GM12878 (cell line): ENCODE results near the gene TLE7. TPM values are rescaled to one million over a fixed set of nuclear protein-coding genes. Genes with fewer than 3 reads are reported as not detected.

Source experiments
- CUX1 ChIP-seq: IDR thresholded peaks from 2 replicates; pipeline ENCODE4 v1.6.1; 2012; ENCODE audit warnings: improper control_type of control experiment, low read depth, low read length; ENCODE audit not compliant: insufficient replicate concordance
- ELK1 ChIP-seq: IDR thresholded peaks from 2 replicates; pipeline ENCODE4 v1.6.1; 2012; ENCODE audit warnings: low read depth, low read length, improper control_type of control experiment
- GABPA ChIP-seq: IDR thresholded peaks from 2 replicates; pipeline ENCODE4 v1.6.1; 2014; ENCODE audit warnings: antibody characterized with exemption, low read depth, mild to moderate bottlenecking, inconsistent platforms
- PBX3 ChIP-seq: IDR thresholded peaks from 2 replicates; pipeline ENCODE4 v1.6.1; 2011; ENCODE audit warnings: mild to moderate bottlenecking, low read depth, low read length, moderate library complexity; ENCODE audit not compliant: insufficient replicate concordance
- RELA ChIP-seq: fragments of 450-650 bp; IDR thresholded peaks from 2 replicates; pipeline ENCODE4 v1.8.0; 2014; ENCODE audit warnings: borderline replicate concordance; ENCODE audit not compliant: partially characterized antibody
- polyA plus RNA-seq, 11 experiments: library from polyadenylated mRNA; depleted of rRNA in 4 of 11; unstranded in 6 of 11; stranded (reverse) in 5 of 11; fragments of >200 nt; fragmentation: Nextera tagmentation in 4 of 11; fragmentation: Illumina TruSeq in 1 of 11; extraction: Ambion mirVana in 4 of 11; extraction: Trizol in 1 of 11; gene quantifications; 1 replicate in 1 of 11; 2 replicates in 10 of 11; pipeline versions ENCODE4 v1.2.1 to v1.2.3, GENCODE V29; 2011 to 2016; ENCODE audit warnings: inconsistent platforms in 2 of 11, missing spikeins in 2 of 11, low read depth in 1 of 11
- total RNA-seq, 4 experiments: library from RNA; depleted of rRNA in 3 of 4; stranded (reverse); fragments of >200 nt in 3 of 4; fragmentation: Illumina TruSeq in 1 of 4; extraction: Trizol in 1 of 4; gene quantifications; 2 replicates each; pipeline versions ENCODE4 v1.2.1 to v1.2.3, GENCODE V29; 2013 to 2021

The TLE7 gene
- total and polyA plus RNA-seq, 10 of the 15 experiments (the other 5 are each of a cell fraction or from before 2014, with no cell fraction given), result not detected

GRCh38 chr16:71428883-71429282 lies 13.0 kb downstream of the TLE7 start (continued):
- TF ChIP-seq CUX1 (no peak), ELK1 (no peak), RELA (no peak), PBX3 (no peak), GABPA (no peak)
- TF ChIP-seq, all 136 proteins: peak for 0
